Inferior parietal cortex (tissue), 1 donor: Measurements from ENCODE around the gene EIF4G1.

ENCODE experiments used
- DNase-seq: peaks from one replicate; pipeline ENCODE4 v3.0.0-alpha.2; 2016; ENCODE audit errors: extremely low spot score

EIF4G1 gene

GRCh38 chr3:184384342-184384741 is 69.9 kb downstream of the EIF4G1 start:
- DNase-seq: no peak
